SK-N-SH (cell line): ENCODE results near the gene ZNF335. TPM values are rescaled to one million over a fixed set of nuclear protein-coding genes. Genes with fewer than 3 reads are reported as not detected.

Source experiments
- CTCF ChIA-PET: fragments of 300-600, 350-600 bp; formaldehyde crosslinking; extraction: SDS; loops from one replicate; lab custom pipeline; 2021; lab: Yijun Ruan, JAX
- POLR2A ChIA-PET: fragments of 350-600 bp; sonication (Branson Sonifier 250); formaldehyde crosslinking; extraction: SDS; loops from one replicate; lab custom pipeline; 2020; ENCODE audit warnings: antibody characterized with exemption, inconsistent platforms; lab: Yijun Ruan, JAX
- DNase-seq: peaks from one replicate; pipeline ENCODE4 v3.0.0; 2012
- H2AFZ ChIP-seq: fragments of 200-600 bp; sonication (generic); 2 replicates; pipeline ENCODE4 v1.8.1; 2016; ENCODE audit warnings: antibody characterized with exemption, mild to moderate bottlenecking, low read depth
- H3F3A ChIP-seq: fragments of 200-600 bp; sonication (generic); replicated peaks from 2 replicates; pipeline ENCODE3; 2016; ENCODE audit warnings: antibody characterized with exemption, mild to moderate bottlenecking; ENCODE audit not compliant: insufficient read depth
- H3K27ac ChIP-seq, 2 experiments: fragments of 200-500 bp in 1 of 2; fragments of 200-600 bp in 1 of 2; sonication (Bioruptor generic) in 1 of 2; sonication (generic), shearing (Covaris generic) in 1 of 2; 2 replicates each; pipeline versions ENCODE4 v1.5.1 to v1.6.1; 2014 to 2016; ENCODE audit warnings: low read depth in 2 of 2, inconsistent platforms in 1 of 2, low read length in 1 of 2, mild to moderate bottlenecking in 1 of 2, mixed read lengths in 1 of 2
- H3K27me3 ChIP-seq: fragments of 200-600 bp; sonication (generic), shearing (Covaris generic); 2 replicates; pipeline ENCODE4 v1.6.1; 2016; ENCODE audit warnings: mixed run types; ENCODE audit not compliant: insufficient read depth
- H3K36me3 ChIP-seq, 2 experiments: fragments of 200-500 bp in 1 of 2; fragments of 200-600 bp in 1 of 2; sonication (Bioruptor generic) in 1 of 2; sonication (generic) in 1 of 2; replicated peaks in 1 of 2; 2 replicates each; pipeline versions ENCODE3 to v1.5.1; 2014 to 2016; ENCODE audit warnings: low read length in 1 of 2, mild to moderate bottlenecking in 1 of 2; ENCODE audit not compliant: insufficient read depth in 2 of 2, control insufficient read depth in 1 of 2
- H3K4me1 ChIP-seq, 2 experiments: fragments of 200-500 bp in 1 of 2; fragments of 200-600 bp in 1 of 2; sonication (Bioruptor generic) in 1 of 2; sonication (generic), shearing (Covaris generic) in 1 of 2; 2 replicates each; pipeline versions ENCODE4 v1.5.1 to v1.6.1; 2014 to 2016; ENCODE audit warnings: low read depth in 1 of 2, low read length in 1 of 2, mixed run types in 1 of 2; ENCODE audit not compliant: insufficient read depth in 2 of 2, control insufficient read depth in 1 of 2
- H3K4me2 ChIP-seq: fragments of 200-600 bp; sonication (generic), shearing (Covaris generic); 2 replicates; pipeline ENCODE4 v1.6.1; 2017; ENCODE audit warnings: mixed run types
- H3K4me3 ChIP-seq, 2 experiments: fragments of 200-500 bp in 1 of 2; fragments of 200-600 bp in 1 of 2; sonication (Bioruptor generic) in 1 of 2; sonication (generic), shearing (Covaris generic) in 1 of 2; 2 replicates each; pipeline versions ENCODE4 v1.5.1 to v1.8.1; 2014 to 2016; ENCODE audit warnings: low read depth in 2 of 2, inconsistent platforms in 1 of 2, low read length in 1 of 2, mild to moderate bottlenecking in 1 of 2, mixed read lengths in 1 of 2, moderate library complexity in 1 of 2
- H3K79me2 ChIP-seq: fragments of 200-600 bp; sonication (generic); 2 replicates; pipeline ENCODE4 v1.8.1; 2017; ENCODE audit warnings: mild to moderate bottlenecking; ENCODE audit not compliant: insufficient read depth
- H3K9ac ChIP-seq: fragments of 200-600 bp; sonication (generic); 2 replicates; pipeline ENCODE4 v1.6.1; 2017; ENCODE audit warnings: mixed run types
- H3K9me2 ChIP-seq: fragments of 200-600 bp; sonication (generic); 2 replicates; pipeline ENCODE4 v1.6.1; 2017; ENCODE audit warnings: mixed run types
- H3K9me3 ChIP-seq: fragments of 200-600 bp; sonication (generic); 2 replicates; pipeline ENCODE4 v1.6.1; 2017; ENCODE audit warnings: mixed run types, mild to moderate bottlenecking, moderate library complexity
- H4K20me1 ChIP-seq: fragments of 200-600 bp; sonication (generic); 2 replicates; pipeline ENCODE4 v1.6.1; 2017; ENCODE audit warnings: mild to moderate bottlenecking, mixed run types; ENCODE audit not compliant: insufficient read depth
- EZH2phosphoT487 ChIP-seq: fragments of 200-600 bp; sonication (generic); IDR thresholded peaks from 2 replicates; pipeline ENCODE4 v1.6.1; 2017; ENCODE audit warnings: low read depth, mixed run types, mild to moderate bottlenecking, antibody characterized with exemption, moderate library complexity, borderline replicate concordance
- GABPA ChIP-seq: IDR thresholded peaks from 2 replicates; pipeline ENCODE4 v1.4.0; 2012; ENCODE audit warnings: low read depth, mild to moderate bottlenecking
- GATA2 ChIP-seq: sonication (generic); formaldehyde crosslinking; IDR thresholded peaks from 2 replicates; pipeline ENCODE4 v1.5.0; 2020; ENCODE audit warnings: mild to moderate bottlenecking, missing genetic modification reagents
- NFIC ChIP-seq: IDR thresholded peaks from 2 replicates; pipeline ENCODE4 v1.4.0; 2012; ENCODE audit warnings: borderline replicate concordance
- RAD21 ChIP-seq: IDR thresholded peaks from 2 replicates; pipeline ENCODE4 v1.6.1; 2012; ENCODE audit warnings: mild to moderate bottlenecking, low read length
- RXRA ChIP-seq: IDR thresholded peaks from 2 replicates; pipeline ENCODE4 v1.4.0; 2012; ENCODE audit warnings: low read depth, mild to moderate bottlenecking, borderline replicate concordance
- TCF12 ChIP-seq: IDR thresholded peaks from 2 replicates; pipeline ENCODE4 v1.4.0; 2012
- YY1 ChIP-seq: IDR thresholded peaks from 2 replicates; pipeline ENCODE4 v1.4.0; 2012; ENCODE audit warnings: low read depth, mild to moderate bottlenecking
- WGBS: methylation state at CpG from one replicate; pipeline ENCODE4 v1.1.6; 2017; ENCODE audit warnings: low lambda C conversion rate; 5-methylcytosine and 5-hydroxymethylcytosine counted together
- polyA plus RNA-seq, 3 experiments: library from polyadenylated mRNA; depleted of rRNA; stranded (reverse); fragments of >200 nt; gene quantifications; 2 replicates each; pipeline ENCODE4 v1.2.3, GENCODE V29; 2012
- TF ChIP-seq, protein P1 (sequence below): fragments of 200-600 bp; sonication (generic); IDR thresholded peaks from 2 replicates; pipeline ENCODE4 v1.6.1; 2017; ENCODE audit warnings: antibody characterized with exemption, mild to moderate bottlenecking, moderate library complexity
- TF ChIP-seq, protein P2 (sequence below): fragments of 150-350 bp; IDR thresholded peaks from 2 replicates; pipeline ENCODE4 v1.6.1; 2016; ENCODE audit warnings: mild to moderate bottlenecking, low read depth, low read length
- TF ChIP-seq, protein P3 (sequence below): IDR thresholded peaks from 2 replicates; pipeline ENCODE4 v1.4.0; 2012; ENCODE audit warnings: low read depth, borderline replicate concordance
- TF ChIP-seq, protein P4 (sequence below): IDR thresholded peaks from 2 replicates; pipeline ENCODE4 v1.6.1; 2012; ENCODE audit warnings: mild to moderate bottlenecking, low read depth, low read length, moderate library complexity
- TF ChIP-seq, protein P5 (sequence below): IDR thresholded peaks from 2 replicates; pipeline ENCODE4; 2012
- TF ChIP-seq, protein P6 (sequence below): fragments of 150-350 bp; IDR thresholded peaks from 2 replicates; pipeline ENCODE4 v1.6.1; 2017; ENCODE audit warnings: antibody characterized with exemption, low read length, low read depth, borderline replicate concordance

The ZNF335 gene
- polyA plus RNA-seq, 1 of the 3 experiments (the other 2 are of a cell fraction): 11.7 TPM

DNA sequence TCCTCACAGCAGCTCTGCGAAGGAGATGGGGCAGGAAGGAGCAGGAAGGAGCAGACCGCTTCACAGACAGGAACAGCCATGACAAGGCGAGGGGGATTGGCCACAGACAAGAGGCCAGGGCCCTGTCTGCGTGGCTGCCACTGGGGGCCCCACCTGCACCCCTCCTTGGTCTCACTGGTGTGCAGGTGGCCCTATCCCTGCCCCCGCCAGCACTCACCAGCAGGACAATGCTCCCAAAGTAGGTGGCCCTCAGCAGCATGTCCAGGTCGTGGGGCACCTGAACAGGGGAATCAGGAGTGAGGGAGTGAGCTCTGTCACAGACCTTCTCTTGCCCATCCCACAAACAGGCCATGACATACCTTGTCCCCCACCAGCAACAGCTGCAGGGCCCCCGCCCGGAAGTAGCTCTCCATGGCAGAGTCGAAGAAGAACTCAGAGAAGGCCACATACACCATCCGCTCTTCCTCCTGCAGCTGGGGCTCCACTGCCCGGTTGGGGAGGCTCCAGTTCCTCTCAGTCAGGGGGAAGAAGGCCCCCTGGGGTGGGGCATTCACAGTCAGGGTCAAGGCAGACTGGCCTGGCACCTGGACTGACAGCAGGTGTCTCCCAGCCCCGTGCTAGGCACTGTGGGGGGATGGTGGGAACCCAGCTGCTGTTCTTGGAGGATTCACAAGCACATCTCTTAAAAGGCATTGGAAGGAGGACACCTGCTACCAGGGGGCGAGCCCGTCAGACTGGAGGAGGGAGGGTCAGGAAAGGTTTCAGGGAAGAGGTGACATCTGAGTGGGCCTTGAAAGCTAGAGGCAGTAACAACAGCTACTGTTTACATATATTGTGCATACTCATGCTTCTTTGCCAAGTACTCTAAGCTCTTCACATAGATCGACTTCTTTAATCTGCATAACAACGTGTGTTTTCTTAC, 67.2 kb downstream of the ZNF335 start:
- peaks cover 37 to 38% of the 10 kb centered on the region in 2 experiments for H3K36me3 ChIP-seq
- peaks cover 14% of the 10 kb centered on the region for H3F3A ChIP-seq
- H3K4me2 ChIP-seq: no peak overlapping the region
- peaks cover 10% of the 10 kb centered on the region for H3K79me2 ChIP-seq
- DNase-seq: no peak
- peaks cover 0 to 2% of the 10 kb centered on the region in 2 experiments; a peak in 1 of 4 replicates for H3K4me1 ChIP-seq
- WGBS: 89% methylated on average over 11 of the region's 16 CpGs
- TF ChIP-seq, protein P1, sequence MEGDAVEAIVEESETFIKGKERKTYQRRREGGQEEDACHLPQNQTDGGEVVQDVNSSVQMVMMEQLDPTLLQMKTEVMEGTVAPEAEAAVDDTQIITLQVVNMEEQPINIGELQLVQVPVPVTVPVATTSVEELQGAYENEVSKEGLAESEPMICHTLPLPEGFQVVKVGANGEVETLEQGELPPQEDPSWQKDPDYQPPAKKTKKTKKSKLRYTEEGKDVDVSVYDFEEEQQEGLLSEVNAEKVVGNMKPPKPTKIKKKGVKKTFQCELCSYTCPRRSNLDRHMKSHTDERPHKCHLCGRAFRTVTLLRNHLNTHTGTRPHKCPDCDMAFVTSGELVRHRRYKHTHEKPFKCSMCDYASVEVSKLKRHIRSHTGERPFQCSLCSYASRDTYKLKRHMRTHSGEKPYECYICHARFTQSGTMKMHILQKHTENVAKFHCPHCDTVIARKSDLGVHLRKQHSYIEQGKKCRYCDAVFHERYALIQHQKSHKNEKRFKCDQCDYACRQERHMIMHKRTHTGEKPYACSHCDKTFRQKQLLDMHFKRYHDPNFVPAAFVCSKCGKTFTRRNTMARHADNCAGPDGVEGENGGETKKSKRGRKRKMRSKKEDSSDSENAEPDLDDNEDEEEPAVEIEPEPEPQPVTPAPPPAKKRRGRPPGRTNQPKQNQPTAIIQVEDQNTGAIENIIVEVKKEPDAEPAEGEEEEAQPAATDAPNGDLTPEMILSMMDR: no peak
- TF ChIP-seq YY1: no peak
- TF ChIP-seq RAD21: no peak
- no peak for TF ChIP-seq GATA2
- TF ChIP-seq GABPA: no peak
- TF ChIP-seq, protein P2, sequence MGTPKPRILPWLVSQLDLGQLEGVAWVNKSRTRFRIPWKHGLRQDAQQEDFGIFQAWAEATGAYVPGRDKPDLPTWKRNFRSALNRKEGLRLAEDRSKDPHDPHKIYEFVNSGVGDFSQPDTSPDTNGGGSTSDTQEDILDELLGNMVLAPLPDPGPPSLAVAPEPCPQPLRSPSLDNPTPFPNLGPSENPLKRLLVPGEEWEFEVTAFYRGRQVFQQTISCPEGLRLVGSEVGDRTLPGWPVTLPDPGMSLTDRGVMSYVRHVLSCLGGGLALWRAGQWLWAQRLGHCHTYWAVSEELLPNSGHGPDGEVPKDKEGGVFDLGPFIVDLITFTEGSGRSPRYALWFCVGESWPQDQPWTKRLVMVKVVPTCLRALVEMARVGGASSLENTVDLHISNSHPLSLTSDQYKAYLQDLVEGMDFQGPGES: no peak
- TF ChIP-seq, protein P3, sequence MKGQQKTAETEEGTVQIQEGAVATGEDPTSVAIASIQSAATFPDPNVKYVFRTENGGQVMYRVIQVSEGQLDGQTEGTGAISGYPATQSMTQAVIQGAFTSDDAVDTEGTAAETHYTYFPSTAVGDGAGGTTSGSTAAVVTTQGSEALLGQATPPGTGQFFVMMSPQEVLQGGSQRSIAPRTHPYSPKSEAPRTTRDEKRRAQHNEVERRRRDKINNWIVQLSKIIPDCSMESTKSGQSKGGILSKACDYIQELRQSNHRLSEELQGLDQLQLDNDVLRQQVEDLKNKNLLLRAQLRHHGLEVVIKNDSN: no peak
- no peak overlapping the region for H3K9ac ChIP-seq
- ChIA-PET POLR2A (no interaction called here), CTCF (interaction anchor here (0.7 to 1.6 kb wide), 7 partner anchors 8 to 106 kb away, joined by 3 to 4 read pairs (median 4); no protein-coding TSS in a partner anchor)
- H4K20me1 ChIP-seq: no peaks in the 10 kb centered on the region; the same call in 1 of the 2 replicates
- no peak overlapping the region for H3K27ac ChIP-seq
- H3K9me3 ChIP-seq: no peaks in the 10 kb centered on the region
- no peaks in the 10 kb centered on the region for H3K9me2 ChIP-seq
- H3K4me3 ChIP-seq: no peak overlapping the region
- H3K27me3 ChIP-seq: no peaks in the 10 kb centered on the region
- H2AFZ ChIP-seq: no peak overlapping the region

DNA sequence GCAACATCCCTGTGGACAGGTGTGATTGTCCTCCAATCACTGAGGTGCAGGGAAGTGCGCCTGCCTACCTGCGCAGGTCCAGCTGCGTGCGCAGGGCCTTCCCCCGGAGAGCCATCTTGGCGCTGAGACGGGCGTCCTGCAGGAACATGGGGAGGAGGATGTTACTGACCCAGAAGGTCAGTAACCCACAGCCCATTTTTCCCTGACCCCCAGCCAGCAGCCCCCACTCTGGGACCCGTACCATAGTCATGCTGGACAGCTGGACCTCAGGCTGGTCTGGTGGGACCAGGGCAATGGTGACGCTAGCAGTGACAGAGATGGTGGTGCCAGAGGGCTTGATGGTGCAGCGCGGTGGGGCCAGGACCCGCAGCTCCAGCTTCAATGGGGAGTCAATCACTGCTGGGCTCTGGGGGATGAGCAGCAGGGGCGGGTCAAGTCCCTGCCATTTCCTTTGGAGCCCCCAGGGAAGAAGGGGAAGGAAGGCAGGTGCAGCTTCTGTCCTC, 69.8 kb downstream of the ZNF335 start:
- Histone ChIP-seq H3K9ac (no peak overlapping the region), H3K27ac (no peak overlapping the region), H3K79me2 (no peaks in the 10 kb centered on the region), H3K4me1 (no peaks in the 10 kb centered on the region), H3K4me2 (no peak overlapping the region), H3K9me3 (no peaks in the 10 kb centered on the region), H4K20me1 (no peaks in the 10 kb centered on the region; the same call in 1 of the 2 replicates), H3K4me3 (no peak overlapping the region), H3K9me2 (no peaks in the 10 kb centered on the region), H3K27me3 (no peaks in the 10 kb centered on the region), H2AFZ (no peak overlapping the region), H3F3A (peaks cover 15% of the 10 kb centered on the region), H3K36me3 (peaks cover 27 to 49% of the 10 kb centered on the region in 2 experiments)
- CTCF ChIA-PET: interaction anchor here (1.5 to 4.2 kb wide), 2 partner anchors 11 to 103 kb away, joined by 3 to 16 read pairs; partner anchors contain the start of genes CTSA and NEURL2
- DNase-seq: no peak
- POLR2A ChIA-PET: no interaction called here
- 99% methylated on average over 14 of the region's 14 CpGs for WGBS
- no peak for TF ChIP-seq EZH2phosphoT487
- no peak for TF ChIP-seq NFIC
- TF ChIP-seq GATA2: no peak
- TF ChIP-seq GABPA: no peak
- TF ChIP-seq, protein P4, sequence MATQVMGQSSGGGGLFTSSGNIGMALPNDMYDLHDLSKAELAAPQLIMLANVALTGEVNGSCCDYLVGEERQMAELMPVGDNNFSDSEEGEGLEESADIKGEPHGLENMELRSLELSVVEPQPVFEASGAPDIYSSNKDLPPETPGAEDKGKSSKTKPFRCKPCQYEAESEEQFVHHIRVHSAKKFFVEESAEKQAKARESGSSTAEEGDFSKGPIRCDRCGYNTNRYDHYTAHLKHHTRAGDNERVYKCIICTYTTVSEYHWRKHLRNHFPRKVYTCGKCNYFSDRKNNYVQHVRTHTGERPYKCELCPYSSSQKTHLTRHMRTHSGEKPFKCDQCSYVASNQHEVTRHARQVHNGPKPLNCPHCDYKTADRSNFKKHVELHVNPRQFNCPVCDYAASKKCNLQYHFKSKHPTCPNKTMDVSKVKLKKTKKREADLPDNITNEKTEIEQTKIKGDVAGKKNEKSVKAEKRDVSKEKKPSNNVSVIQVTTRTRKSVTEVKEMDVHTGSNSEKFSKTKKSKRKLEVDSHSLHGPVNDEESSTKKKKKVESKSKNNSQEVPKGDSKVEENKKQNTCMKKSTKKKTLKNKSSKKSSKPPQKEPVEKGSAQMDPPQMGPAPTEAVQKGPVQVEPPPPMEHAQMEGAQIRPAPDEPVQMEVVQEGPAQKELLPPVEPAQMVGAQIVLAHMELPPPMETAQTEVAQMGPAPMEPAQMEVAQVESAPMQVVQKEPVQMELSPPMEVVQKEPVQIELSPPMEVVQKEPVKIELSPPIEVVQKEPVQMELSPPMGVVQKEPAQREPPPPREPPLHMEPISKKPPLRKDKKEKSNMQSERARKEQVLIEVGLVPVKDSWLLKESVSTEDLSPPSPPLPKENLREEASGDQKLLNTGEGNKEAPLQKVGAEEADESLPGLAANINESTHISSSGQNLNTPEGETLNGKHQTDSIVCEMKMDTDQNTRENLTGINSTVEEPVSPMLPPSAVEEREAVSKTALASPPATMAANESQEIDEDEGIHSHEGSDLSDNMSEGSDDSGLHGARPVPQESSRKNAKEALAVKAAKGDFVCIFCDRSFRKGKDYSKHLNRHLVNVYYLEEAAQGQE: no peak
- TF ChIP-seq RXRA: no peak
- no peak for TF ChIP-seq YY1
- TF ChIP-seq, protein P5, sequence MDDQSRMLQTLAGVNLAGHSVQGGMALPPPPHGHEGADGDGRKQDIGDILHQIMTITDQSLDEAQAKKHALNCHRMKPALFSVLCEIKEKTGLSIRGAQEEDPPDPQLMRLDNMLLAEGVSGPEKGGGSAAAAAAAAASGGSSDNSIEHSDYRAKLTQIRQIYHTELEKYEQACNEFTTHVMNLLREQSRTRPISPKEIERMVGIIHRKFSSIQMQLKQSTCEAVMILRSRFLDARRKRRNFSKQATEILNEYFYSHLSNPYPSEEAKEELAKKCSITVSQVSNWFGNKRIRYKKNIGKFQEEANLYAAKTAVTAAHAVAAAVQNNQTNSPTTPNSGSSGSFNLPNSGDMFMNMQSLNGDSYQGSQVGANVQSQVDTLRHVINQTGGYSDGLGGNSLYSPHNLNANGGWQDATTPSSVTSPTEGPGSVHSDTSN: no peak
- TF ChIP-seq, protein P6, sequence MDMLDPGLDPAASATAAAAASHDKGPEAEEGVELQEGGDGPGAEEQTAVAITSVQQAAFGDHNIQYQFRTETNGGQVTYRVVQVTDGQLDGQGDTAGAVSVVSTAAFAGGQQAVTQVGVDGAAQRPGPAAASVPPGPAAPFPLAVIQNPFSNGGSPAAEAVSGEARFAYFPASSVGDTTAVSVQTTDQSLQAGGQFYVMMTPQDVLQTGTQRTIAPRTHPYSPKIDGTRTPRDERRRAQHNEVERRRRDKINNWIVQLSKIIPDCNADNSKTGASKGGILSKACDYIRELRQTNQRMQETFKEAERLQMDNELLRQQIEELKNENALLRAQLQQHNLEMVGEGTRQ: no peak
- TF ChIP-seq TCF12: no peak
